ENCODE data around the gene CDK13.

DNA sequence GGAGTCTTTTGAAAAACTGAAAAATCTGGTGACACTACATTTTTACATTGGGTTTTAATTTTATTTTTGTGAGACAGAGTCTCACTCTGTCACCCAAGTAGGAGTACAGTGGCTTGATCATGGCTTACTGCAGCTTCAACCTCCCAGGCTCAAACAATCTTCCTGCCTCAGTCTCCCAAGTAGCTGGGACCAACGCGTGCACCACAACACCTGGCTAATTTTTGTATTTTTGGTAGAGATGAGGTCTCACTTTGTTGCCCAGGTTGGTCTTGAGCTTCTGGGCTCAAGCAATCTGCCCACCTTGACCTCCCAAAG, 172.8 kb downstream of the CDK13 start:
- no peak for TF ChIP-seq POLR2AphosphoS5 (IDR thresholded peaks at IDR 0.05)
- TF ChIP-seq, protein P1, sequence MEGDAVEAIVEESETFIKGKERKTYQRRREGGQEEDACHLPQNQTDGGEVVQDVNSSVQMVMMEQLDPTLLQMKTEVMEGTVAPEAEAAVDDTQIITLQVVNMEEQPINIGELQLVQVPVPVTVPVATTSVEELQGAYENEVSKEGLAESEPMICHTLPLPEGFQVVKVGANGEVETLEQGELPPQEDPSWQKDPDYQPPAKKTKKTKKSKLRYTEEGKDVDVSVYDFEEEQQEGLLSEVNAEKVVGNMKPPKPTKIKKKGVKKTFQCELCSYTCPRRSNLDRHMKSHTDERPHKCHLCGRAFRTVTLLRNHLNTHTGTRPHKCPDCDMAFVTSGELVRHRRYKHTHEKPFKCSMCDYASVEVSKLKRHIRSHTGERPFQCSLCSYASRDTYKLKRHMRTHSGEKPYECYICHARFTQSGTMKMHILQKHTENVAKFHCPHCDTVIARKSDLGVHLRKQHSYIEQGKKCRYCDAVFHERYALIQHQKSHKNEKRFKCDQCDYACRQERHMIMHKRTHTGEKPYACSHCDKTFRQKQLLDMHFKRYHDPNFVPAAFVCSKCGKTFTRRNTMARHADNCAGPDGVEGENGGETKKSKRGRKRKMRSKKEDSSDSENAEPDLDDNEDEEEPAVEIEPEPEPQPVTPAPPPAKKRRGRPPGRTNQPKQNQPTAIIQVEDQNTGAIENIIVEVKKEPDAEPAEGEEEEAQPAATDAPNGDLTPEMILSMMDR (IDR thresholded peaks at IDR 0.05): no peak
- no peak for TF ChIP-seq POLR2A (IDR thresholded peaks at IDR 0.05; ENCODE audit: low read depth)
